HG02588 (cell line): ENCODE data around the gene C18orf63.
"Not testable (repeated sequence)": the region's sequence is repeated elsewhere in the genome, so short reads cannot be mapped to it uniquely, and the experiment has no call there.

Experiments used
- ATAC-seq: cut with Tn5 transposase; IDR thresholded peaks from one replicate; pipeline ENCODE4 v1.9.1; 2021; ENCODE audit warnings: mild to moderate bottlenecking, moderate library complexity; ENCODE audit not compliant: unreplicated experiment

The C18orf63 gene

DNA sequence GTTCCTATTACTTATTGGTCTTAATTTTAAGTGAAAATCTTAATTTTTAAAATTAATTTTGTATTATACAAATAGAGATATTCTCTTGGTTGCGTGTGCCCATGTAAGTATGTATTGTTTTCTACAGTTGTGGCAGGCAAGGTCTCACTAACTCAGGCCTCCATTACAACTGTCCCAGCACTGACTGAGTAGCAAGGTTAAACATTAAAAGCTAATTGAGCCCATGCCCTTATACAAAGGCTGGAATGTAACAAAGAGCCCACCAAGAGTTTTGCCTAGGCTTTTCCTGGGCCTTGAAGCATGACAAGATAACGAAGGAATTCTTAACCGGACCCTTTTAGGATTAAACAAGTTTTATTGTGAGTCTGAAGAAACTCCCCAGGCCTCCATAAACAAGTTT lies 11.2 kb downstream of the C18orf63 start:
- ATAC-seq = not testable (repeated sequence)

DNA sequence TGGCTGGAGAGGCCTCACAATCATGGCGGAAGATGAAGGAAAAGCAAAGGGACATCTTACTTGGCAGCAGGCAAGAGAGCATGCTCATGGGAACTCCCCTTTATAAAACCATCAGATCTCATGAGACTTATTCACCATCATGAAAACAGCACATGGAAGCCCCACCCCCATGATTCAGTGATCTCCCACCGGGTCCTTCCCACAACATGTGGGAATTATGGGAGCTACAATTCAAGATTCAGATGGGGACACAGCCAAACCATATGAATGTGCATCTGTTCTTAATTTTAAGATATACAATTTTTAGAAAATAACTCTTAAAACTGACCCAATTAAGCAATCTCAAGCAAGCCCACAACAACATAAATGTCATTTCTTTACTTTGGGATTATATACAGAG lies 12.6 kb downstream of the C18orf63 start:
- ATAC-seq = no peak

DNA sequence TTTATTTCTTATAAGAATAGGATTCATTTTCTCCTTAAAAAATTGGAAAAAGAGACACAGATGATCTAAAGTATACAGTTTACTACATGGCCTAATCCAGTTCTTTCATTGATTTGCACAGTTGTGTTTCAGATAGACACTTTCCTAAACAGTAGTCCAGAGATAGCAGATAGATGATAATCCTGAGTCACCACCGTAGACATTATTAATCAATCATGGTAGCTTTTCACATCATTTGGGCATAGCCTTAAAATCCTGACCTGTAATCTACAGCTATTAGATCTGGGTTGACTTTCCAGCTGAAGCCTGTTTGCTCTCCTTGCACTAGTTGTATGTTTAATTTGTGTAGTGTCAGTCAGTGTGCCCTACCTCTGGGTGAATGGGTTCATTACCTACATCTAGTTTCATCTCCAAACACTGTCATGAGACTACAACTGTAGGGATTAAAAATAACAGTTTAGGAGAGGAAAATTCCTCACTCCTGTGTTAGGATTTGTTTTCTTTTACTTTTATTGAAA lies 14.1 kb downstream of the C18orf63 start:
- no peak for ATAC-seq

DNA sequence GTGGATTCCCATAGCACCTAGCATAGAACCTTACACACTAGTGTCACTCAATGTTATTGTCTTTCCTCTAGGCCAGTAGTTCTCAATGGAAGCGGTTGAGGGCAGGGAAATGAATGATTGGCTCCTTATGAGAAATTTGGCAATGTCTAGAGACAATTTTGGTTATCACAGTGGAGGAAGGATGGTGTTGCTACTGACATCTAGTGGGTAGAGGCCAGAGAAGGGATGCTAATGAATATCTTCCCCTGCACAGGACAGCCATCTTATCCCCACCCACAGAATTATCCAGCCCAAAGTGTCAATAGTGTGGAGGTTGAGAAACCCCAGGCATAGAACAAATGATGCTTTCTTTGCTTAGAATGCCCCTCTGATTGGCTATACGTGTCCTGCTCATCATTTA lies 15.8 kb downstream of the C18orf63 start:
- ATAC-seq = no peak

DNA sequence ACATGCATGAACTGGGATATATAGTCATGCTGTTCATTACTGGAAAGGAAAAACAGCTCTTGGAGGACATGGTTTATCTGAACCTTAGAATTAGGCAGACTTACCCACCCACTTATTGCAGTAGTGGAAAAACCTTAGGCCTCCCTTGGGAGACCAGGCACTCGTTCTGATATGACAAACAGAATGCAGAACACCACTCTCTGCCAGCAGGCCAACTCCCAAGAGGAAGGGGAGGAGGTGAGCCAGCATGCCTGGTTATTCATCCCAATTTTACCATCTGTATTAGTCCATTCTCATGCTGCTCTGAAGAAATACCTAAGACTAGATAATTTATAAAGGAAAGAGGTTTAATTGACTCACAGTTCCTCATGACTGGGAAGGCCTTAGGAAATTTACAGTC lies 17.5 kb downstream of the C18orf63 start:
- no peak for ATAC-seq

DNA sequence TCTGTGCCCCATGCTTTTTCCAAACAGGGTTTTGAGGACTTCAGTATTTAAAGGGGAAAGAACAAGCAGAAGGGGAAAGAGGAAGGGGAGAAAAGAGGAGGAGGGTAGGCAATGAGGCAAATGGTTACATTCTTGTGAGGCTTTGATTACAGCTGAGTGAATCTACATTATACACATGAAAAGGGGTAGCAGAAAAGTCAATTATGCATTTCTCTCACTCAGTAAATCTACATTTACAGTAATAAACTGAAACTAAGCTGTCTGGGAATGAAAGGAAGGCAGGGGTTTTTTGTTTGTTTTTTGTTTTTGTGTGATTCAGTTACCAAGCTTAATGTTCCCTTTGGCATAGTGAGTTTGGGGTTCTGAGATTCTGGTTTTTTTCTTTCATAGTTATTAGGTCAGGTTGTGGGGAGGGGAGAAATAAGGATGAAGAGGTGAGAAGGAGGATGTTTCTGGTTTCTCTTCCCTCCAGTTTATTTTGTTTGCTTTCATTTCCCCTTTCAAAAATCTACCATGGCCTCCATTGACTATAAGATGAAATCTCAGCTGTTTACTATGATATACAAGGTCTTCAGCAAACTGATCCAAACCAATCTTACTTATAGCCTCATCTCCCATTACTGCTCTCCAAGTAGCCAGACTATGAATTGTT lies 18.7 kb downstream of the C18orf63 start:
- no peak for ATAC-seq

DNA sequence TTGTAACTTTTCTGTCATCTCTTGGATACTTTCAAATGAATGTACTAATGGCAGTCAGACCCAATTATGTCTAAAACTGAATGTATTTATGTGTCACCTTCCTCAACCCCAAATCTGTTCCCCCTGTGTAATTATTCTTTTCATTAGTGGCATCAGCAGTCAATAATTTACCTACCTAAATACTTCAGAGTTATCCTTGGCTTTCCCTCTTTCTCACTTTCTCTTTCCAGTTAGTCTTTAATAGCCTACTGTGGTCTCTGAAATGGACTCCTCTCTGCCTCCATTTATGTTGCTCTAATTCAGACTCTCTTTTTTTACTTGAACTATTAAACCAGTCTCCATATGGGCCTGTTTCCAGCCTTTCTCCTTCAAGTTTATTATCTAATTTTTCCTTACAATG lies 21.0 kb downstream of the C18orf63 start:
- ATAC-seq = no peak

DNA sequence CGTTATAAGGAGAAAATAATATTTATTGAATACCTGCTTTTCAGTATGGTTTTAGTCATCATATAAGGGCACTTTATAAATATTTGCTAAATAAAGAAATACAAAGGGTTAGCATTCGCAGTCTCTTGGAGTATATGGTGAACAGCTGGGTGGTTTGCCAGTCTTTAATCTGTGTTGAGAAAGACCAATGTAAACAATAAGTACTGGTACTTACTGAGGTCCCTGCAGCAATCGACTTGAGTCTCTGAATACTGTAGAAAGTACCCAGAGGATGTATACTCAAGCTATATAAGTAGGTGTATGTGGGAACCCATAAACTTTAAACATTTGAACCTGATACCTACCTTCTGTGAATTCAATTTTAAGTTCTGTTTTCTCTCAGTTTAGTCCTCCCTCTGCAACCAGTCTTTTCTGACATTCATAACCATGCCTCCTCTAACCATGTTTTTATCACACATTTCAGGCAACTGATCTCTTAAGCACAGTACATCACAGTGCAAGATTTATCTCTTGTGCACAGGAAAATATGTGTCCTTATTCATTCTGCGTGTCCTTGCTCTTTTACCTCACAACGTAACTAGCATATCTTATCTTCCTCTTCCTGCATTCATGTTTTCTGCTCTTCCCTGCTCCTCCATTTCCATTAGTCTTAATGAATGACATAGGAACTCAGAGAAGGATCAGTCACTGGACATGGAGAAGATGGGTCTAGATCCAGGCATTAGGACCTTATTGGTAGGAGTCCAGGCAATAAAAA lies 21.7 kb downstream of the C18orf63 start:
- ATAC-seq = no peak

DNA sequence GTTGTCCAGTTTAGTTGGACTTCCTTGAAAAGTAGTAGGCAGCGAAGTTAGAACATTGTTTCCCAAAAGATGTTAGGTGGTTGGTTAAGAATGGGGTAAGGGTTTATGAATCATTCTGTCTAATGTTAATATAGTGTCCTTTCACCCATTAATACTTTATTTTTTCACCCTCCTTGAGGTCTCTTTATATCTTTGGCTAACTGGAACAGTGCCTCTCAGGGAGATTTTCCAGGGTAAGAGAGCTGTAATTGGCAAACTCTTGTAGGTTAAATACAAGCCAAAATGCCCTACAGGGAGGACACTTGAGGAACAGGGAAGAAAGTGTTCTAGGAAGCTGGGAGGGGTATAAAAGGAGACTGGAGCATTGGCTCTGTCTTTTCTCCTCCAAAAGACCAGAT lies 22.3 kb downstream of the C18orf63 start:
- no peak for ATAC-seq

DNA sequence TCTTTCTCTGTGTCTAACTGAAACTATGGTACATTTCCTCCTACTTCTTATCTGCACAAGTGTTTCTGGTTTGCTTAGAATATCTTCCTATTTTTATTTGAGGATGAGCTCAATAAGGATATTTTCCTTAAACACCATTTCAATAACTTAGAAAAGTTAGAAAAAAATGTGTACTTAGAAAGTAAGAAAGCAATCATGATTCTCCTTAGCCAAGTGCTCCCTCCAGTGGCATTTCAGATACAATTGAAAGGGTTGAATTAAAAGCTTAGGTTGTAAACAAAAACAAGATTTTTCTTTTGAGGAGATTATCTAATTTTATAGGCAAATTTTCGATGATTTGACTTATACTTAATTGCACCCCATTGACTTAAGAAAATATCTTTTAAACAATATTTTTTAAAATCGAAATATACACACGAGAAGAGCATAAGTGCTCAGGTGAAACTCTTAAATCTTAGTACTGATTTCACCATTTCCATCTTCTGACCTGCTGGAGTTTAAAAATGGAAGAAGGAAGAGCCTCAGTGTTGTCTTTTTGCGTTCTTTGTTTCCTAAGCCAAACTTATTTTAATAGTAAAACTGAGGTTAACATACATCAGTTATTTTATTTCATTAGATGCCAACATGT lies 26.9 kb downstream of the C18orf63 start:
- ATAC-seq = no peak

DNA sequence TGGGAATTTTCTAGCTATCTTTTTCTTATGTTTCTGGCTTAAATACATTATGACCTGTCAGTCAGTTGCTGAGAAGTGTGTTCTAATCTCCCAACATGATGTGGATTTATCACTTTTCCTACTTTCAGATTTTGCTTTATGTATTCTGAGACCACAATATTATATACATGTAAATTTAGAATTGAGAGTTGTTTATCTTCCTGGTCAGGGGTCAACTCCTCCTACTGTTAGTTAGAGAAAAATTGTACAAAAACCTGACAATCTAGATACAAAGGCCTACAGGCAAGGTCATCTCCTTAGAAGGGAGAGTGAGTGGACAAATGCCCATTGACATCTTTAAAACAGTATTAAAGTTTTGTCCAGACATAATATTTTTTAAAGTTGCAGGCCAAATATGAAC lies 30.6 kb downstream of the C18orf63 start:
- no peak for ATAC-seq

DNA sequence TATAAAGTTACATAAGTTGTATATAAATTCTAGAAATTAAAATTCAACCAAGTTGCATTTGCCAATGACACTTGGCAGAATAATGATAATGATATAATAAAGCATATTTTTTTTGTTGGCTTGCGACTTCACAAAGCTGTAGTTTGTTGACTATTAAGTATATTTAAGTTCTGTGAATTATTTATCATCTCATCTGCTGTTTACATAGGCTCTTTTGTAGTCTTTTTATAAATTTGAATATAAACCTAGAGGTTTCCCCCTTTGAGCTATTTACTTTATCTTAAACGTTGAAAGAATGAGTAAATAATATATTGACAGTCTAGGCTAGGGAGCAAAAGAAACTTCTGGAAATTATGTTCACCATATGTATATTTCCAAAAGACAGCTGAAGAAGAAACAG lies 32.9 kb downstream of the C18orf63 start:
- no peak for ATAC-seq

DNA sequence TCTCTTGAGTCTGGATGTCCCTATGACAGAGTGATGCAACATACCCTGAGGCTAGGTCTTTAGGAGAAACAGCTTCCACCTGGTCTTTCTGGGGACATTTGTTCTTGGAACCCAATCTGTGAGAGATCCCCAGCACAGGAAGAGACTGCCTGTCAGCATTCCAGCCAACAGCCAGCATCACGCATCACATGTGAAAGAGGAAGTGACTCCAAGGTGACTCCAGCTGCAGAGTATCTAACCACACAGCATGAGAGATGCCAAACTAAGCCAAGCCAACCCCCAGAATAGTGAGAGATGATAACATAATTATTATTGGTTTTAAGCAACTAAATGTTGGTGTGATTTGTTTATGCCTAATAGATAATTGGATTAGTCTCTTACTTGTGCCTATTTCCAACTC lies 35.7 kb downstream of the C18orf63 start:
- peak; percentile 62 for ATAC-seq

DNA sequence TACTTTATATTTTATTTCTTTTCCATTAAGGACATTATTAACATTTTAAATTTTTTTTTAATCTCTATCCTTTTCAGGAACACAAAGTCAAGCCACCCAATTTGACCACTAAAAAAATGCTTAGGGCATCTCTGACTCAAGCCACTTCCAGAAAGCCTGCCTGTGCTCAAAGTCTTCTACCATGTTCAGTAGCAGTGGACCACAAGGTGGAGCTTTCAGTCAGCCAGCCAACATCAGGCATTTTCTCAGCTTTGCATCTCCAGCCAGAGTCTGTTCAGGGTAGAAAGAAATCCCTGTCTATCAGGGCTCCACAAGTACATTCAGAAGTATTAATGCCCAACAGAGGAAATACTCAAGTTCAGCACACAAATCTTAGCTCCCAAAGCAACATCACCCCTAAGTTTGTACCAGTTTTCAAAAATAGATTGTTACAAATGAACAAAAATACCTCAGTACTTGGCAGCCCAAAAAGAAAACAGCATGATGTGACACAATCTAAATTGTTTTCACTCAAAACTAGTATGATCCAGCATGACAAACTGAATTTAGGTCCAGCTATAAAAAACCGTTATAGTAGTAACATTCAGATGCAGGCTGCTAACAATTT lies 37.6 kb downstream of the C18orf63 start:
- no peak for ATAC-seq

DNA sequence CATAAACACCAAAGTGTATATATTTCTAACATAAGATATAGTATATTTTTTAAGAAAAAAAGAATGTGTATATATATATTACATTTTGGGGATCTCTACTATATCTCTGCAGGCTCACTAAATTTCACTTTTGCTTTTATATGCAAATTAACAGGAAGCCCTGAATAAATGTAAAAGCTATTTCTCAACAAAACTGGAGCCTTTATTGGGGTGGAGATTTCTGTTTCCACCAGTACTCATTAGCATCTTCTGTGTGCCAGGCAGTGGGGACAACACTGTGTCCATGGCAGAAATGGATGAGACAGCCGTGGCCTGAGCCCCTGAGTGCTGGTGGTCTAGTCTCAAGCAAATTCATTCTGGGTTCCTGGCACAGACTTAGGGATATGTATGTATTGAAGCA lies 41.3 kb downstream of the C18orf63 start:
- ATAC-seq = no peak

DNA sequence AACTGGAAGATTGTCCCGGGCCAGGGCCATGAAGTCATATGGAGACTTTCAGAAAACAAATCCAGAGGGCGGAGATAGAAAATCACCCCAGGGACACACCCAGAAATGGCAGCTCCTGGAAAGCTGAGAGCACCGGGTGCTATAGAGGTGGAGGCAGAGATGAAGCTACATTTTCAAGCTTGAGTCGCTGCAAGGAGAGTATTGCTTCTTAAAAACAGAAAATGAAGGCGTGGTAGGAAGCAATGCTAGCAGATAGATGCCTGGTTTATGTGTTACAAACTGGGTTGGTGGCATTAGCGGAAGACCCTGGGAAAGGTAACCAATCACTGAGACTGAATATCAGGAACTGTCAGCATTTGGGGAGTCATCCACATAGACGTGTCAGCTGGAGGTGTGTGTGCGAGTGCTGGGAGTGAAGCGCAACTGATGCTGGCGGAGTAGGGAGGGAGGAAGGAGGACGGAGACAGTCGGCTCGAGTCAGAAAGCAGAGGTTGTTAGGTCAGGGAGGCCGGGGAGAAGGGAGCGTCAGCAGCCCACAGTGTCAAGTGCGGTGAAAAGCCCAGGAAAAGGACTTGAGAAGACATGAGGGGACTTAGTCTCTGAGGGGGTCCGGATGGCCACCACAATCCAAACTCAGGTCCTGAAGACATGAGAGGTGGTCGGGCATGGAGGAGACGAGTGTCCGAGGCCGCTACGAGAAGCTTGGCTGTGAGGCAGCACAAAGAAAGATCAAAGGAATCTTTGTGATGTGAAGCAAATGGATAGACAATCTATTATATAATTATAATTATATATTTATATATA lies 45.4 kb downstream of the C18orf63 start:
- no peak for ATAC-seq

DNA sequence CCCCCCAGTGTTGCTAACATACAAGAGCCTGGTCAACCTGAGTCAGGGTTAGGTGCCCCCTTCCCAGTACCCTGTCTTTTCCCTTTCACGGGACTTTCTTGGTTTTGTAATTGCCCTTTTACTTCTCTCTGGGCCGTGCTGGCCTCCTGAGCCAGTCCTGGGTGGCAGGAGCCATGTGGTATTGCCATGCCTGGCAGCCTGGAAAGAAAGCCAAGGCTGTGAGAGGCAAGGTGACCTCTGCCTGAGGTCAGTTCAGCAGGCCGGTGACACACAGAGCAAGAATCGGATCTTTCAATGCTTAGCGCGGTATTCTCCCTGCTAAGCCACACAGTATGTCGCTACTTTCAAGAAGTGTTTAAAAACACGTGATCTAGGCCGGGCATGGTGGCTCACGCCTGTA lies 52.3 kb downstream of the C18orf63 start:
- ATAC-seq = no peak

DNA sequence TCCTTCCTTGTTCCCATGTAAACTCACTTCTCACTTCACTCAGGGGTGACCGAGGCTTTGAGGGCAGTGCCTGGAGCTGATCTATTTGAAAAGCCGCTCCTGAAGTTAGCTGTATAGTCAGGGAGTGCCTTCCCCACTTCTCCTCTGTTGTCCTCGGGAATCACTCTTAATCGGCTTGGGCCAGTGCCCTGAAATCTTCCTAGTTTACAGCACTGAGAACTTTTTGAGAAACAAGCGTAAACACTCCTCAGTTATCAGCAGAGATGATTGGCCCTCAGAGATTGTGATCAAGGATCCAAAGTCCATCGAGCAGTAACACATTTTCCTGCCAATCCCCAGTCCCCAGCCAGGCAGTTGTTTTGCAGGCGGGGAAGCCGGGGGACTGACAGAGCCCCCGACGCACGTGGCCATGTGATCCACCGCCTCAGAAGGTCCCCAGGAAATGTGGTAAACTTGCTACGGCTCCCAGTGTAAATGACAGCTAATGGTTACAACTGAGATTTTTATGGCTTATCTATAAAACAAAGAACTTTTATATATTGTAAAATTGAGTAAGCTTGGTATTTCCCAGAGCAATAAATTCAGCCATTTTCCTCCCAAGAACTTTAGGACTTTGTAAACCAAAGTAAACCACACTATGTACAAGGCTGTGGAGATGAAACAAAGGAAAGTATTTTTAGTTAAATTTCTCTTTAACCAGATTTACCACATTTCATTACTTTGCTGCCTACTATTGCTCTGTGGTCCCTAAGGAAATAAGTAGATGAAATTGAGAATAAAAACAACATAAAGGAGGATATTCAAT lies 53.5 kb downstream of the C18orf63 start:
- no peak for ATAC-seq

DNA sequence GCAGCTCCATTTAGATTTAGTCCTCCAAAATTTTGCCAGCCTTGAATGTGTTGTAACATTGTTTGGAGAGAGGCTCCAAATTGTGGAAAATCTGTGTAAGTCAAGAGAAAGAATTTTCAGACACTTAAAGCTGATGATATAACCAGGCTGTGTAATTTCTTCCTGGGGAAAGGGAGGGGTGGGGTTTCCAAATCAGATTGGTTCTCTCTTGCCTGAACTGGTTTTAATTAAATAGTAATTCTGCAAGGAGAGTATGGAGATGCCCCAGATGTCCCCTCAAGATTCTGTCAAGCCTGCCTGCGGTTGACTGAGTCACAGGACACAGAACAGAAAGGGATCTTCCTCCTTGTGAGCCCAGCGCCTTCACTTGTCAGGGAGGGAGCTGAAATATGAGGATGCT lies 54.5 kb downstream of the C18orf63 start:
- ATAC-seq = no peak

DNA sequence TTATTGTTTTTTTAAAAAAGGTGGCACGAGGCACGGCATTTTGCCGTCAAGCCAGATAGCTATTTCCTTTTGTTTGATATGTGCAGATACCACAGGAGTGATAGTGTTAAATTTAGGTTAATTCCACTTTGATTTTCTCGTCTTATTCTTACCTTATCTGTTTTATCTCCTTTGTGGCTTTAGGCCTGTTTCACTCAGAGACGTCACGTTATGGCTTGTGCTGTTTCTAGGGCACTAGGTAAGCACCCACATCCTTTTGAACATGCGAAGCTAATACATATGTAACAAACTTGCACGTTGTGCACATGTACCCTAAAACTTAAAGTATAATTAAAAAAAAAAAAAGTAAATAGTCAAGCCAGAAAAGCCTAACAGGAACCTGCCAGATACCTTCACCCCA lies 57.8 kb downstream of the C18orf63 start:
- ATAC-seq = no peak
